HuH-7.5 (cell line): ENCODE results near the gene CAD.

Experiments
- DNase-seq: peaks from one replicate; pipeline ENCODE4 v3.0.0; 2011; ENCODE audit warnings: low spot score

Gene CAD

GRCh38 chr2:27198627-27199026 is 18.5 kb upstream of the CAD start:
- no peak for DNase-seq

- no peak for DNase-seq
Observed at GRCh38 chr2:27199241-27199640, 17.9 kb upstream of the CAD start.

- no peak for DNase-seq
Observed at GRCh38 chr2:27201675-27202074, 15.5 kb upstream of the CAD start.

GRCh38 chr2:27202854-27203253 is 14.3 kb upstream of the CAD start:
- DNase-seq, result no peak

- DNase-seq, result no peak
Observed at GRCh38 chr2:27203741-27204140, 13.4 kb upstream of the CAD start.

GRCh38 chr2:27204566-27204965 is 12.6 kb upstream of the CAD start:
- no peak for DNase-seq

- DNase-seq, result no peak
Observed at GRCh38 chr2:27205206-27205605, 12.0 kb upstream of the CAD start.

GRCh38 chr2:27206346-27206745 is 10.8 kb upstream of the CAD start:
- no peak for DNase-seq

- no peak for DNase-seq
Observed at GRCh38 chr2:27208486-27209050, 8.6 kb upstream of the CAD start.

GRCh38 chr2:27209621-27210401 is 7.4 kb upstream of the CAD start:
- peak; percentile 25 for DNase-seq

GRCh38 chr2:27211241-27211942 is 5.8 kb upstream of the CAD start:
- DNase-seq, result peak; percentile 89

- DNase-seq, result peak; percentile 90
Observed at GRCh38 chr2:27211943-27212625, 5.1 kb upstream of the CAD start, which contains the start of the genes ATRAID and SLC5A6. Gene ATRAID, plus strand, starts transcription at chr2:27212041. Its CDS starts 328 bp downstream, at chr2:27212369. Gene SLC5A6, minus strand, starts transcription at chr2:27212268. Its CDS starts 4,618 bp downstream, at chr2:27207650.

- peak; percentile 33 for DNase-seq
Observed at GRCh38 chr2:27212626-27213471, 4.3 kb upstream of the CAD start.

GRCh38 chr2:27214941-27215340 is 2.2 kb upstream of the CAD start:
- DNase-seq, result no peak

GRCh38 chr2:27216416-27217137 is 592 bp upstream of the CAD start:
- DNase-seq, result no peak

GRCh38 chr2:27218614-27219013 is 1.4 kb downstream of the CAD start:
- no peak for DNase-seq

- DNase-seq, result no peak
Observed at GRCh38 chr2:27219091-27219490, 1.9 kb downstream of the CAD start.

- no peak for DNase-seq
Observed at GRCh38 chr2:27220091-27220490, 2.9 kb downstream of the CAD start.

GRCh38 chr2:27221166-27221565 is 4.0 kb downstream of the CAD start:
- DNase-seq, result no peak

- DNase-seq, result no peak
Observed at GRCh38 chr2:27222407-27222806, 5.2 kb downstream of the CAD start.

GRCh38 chr2:27223416-27223815 is 6.2 kb downstream of the CAD start:
- no peak for DNase-seq
